RCC 7860 (cell line): Measurements from ENCODE around the gene CX3CR1.

Source experiments
- DNase-seq: peaks from one replicate; pipeline ENCODE4 v3.0.0-alpha.2; 2015; ENCODE audit warnings: low spot score
- FAIRE-seq: peaks from 2 replicates; lab custom pipeline; 2012; peaks lifted over from hg19 to GRCh38; lab: Jason Lieb, UNC

Gene CX3CR1

GRCh38 chr3:39226106-39226741 is 53.6 kb downstream of the CX3CR1 start:
- DNase-seq (no peak), FAIRE-seq (no peak)

GRCh38 chr3:39224288-39224687 is 55.5 kb downstream of the CX3CR1 start:
- no peak for FAIRE-seq

GRCh38 chr3:39222939-39223338 is 56.9 kb downstream of the CX3CR1 start:
- no peak for DNase-seq
- no peak for FAIRE-seq

More at GRCh38 chr3:39224288-39224687, 55.5 kb downstream of the CX3CR1 start:
- DNase-seq = no peak

GRCh38 chr3:39222462-39222861 is 57.4 kb downstream of the CX3CR1 start:
- no peak for DNase-seq

GRCh38 chr3:39221141-39221530 is 58.7 kb downstream of the CX3CR1 start:
- FAIRE-seq (no peak), DNase-seq (no peak)

More at GRCh38 chr3:39222462-39222861, 57.4 kb downstream of the CX3CR1 start:
- FAIRE-seq = no peak

- no peak for FAIRE-seq
- DNase-seq = no peak
Observed at GRCh38 chr3:39220407-39221140, 59.3 kb downstream of the CX3CR1 start.

GRCh38 chr3:39219702-39220101 is 60.1 kb downstream of the CX3CR1 start:
- DNase-seq = no peak
- no peak for FAIRE-seq

GRCh38 chr3:39216176-39216790 is 63.6 kb downstream of the CX3CR1 start:
- FAIRE-seq (no peak), DNase-seq (no peak)

- FAIRE-seq = no peak
Observed at GRCh38 chr3:39213613-39214012, 66.2 kb downstream of the CX3CR1 start.

More at GRCh38 chr3:39213613-39214012, 66.2 kb downstream of the CX3CR1 start:
- DNase-seq = no peak
